T-cell (primary cell): ENCODE measurements around the gene KLF14. TPM values are rescaled to one million over a fixed set of nuclear protein-coding genes. Genes with fewer than 3 reads are reported as not detected.

Source experiments
- ATAC-seq, 4 experiments: fragments of 200-7000 bp in 3 of 4; fragments of 150-1000 bp in 1 of 4; cut with Tn5 transposase; replicated peaks in 1 of 4; 1 replicate in 3 of 4; 2 replicates in 1 of 4; pipeline ENCODE4 v1.10.0; 2021; ENCODE audit warnings: moderate library complexity in 3 of 4, mild to moderate bottlenecking in 2 of 4, moderate number of reproducible peaks in 1 of 4
- CTCF ChIA-PET, 2 donors: fragments of 300-600 bp; sonication (Branson Sonifier 250); formaldehyde crosslinking; loops; one replicate each; lab custom pipeline; 2022; ENCODE audit warnings: antibody characterized with exemption in 2 of 2; lab: Charles Lee
- POLR2A ChIA-PET, 2 donors: fragments of 300-600 bp; sonication (Branson Sonifier 250); formaldehyde crosslinking; loops; one replicate each; lab custom pipeline; 2022; ENCODE audit warnings: antibody characterized with exemption in 2 of 2; lab: Charles Lee
- DNase-seq, 35 experiments: peaks; one replicate each; pipeline versions ENCODE4 v3.0.0 to v3.0.0-alpha.2; 2013 to 2023
- H3K27ac ChIP-seq: one replicate; pipeline ENCODE4 v1.5.1; 2013; ENCODE audit warnings: low read length
- H3K27me3 ChIP-seq, 2 experiments: replicated peaks in 1 of 2; 1 replicate in 1 of 2; 2 replicates in 1 of 2; pipeline versions ENCODE4 v1.6.1 to v1.7.0; 2013; ENCODE audit warnings: low read length in 1 of 2, mixed read lengths in 1 of 2; ENCODE audit not compliant: control insufficient read depth in 2 of 2, insufficient read depth in 2 of 2; ENCODE audit errors: extremely low read depth in 1 of 2
- H3K36me3 ChIP-seq, 2 donors: 1 replicate in 1 of 2; 2 replicates in 1 of 2; pipeline versions ENCODE4 v1.6.1 to v1.7.0; 2013; ENCODE audit warnings: low read length in 1 of 2; ENCODE audit not compliant: control insufficient read depth in 2 of 2, insufficient read depth in 1 of 2; ENCODE audit errors: extremely low read depth in 1 of 2
- H3K4me1 ChIP-seq, 2 experiments: 1 replicate in 1 of 2; 2 replicates in 1 of 2; pipeline versions ENCODE4 v1.6.1 to v1.7.0; 2013; ENCODE audit warnings: low read length in 2 of 2, mixed read lengths in 1 of 2; ENCODE audit not compliant: insufficient read depth in 2 of 2, control insufficient read depth in 1 of 2; ENCODE audit errors: extremely low read depth in 1 of 2
- H3K4me3 ChIP-seq, 2 donors: 1 replicate in 1 of 2; 2 replicates in 1 of 2; pipeline versions ENCODE4 v1.5.1 to v1.7.0; 2013; ENCODE audit warnings: mild to moderate bottlenecking in 2 of 2, low read length in 1 of 2, moderate library complexity in 1 of 2; ENCODE audit not compliant: control insufficient read depth in 1 of 2; ENCODE audit errors: extremely low read depth in 1 of 2
- H3K9me3 ChIP-seq: 2 replicates; pipeline ENCODE4 v1.7.0; 2013
- H3K27ac Mint-ChIP-seq, 2 donors: one replicate each; pipeline ENCODE4 v1.8.0; 2020 to 2021; ENCODE audit warnings: mild to moderate bottlenecking in 2 of 2, mixed read lengths in 2 of 2
- H3K27me3 Mint-ChIP-seq, 2 donors: one replicate each; pipeline ENCODE4 v1.8.0; 2021 to 2022; ENCODE audit warnings: mixed read lengths in 2 of 2
- H3K36me3 Mint-ChIP-seq: one replicate; pipeline ENCODE4 v1.8.0; 2021; ENCODE audit warnings: mixed read lengths
- H3K4me1 Mint-ChIP-seq, 3 donors: one replicate each; pipeline ENCODE4 v1.8.0; 2020 to 2022; ENCODE audit warnings: mixed read lengths in 3 of 3, mild to moderate bottlenecking in 1 of 3
- H3K4me3 Mint-ChIP-seq, 3 donors: one replicate each; pipeline ENCODE4 v1.8.0; 2020 to 2022; ENCODE audit warnings: mild to moderate bottlenecking in 3 of 3, mixed read lengths in 3 of 3, moderate library complexity in 3 of 3
- H3K9me3 Mint-ChIP-seq, 3 donors: one replicate each; pipeline ENCODE4 v1.8.0; 2020 to 2022; ENCODE audit warnings: mixed read lengths in 3 of 3
- WGBS: methylation state at CpG from one replicate; pipeline ENCODE4 v1.1.5; 2013; ENCODE audit warnings: missing lambda C conversion rate; ENCODE audit not compliant: insufficient coverage; 5-methylcytosine and 5-hydroxymethylcytosine counted together
- total RNA-seq, 35 experiments: library from RNA in 6 of 35; stranded (reverse) in 6 of 35; fragments of 120-200 nt in 1 of 35; gene quantifications; one replicate each; pipeline versions ENCODE4 v1.2.1 to v1.2.4 and lab custom pipeline; 2013 to 2026

KLF14 gene
- total RNA-seq, 5 donors from 2014 or later (not counting 1 experiment from before 2014, with no cell fraction given), result not detected

DNA sequence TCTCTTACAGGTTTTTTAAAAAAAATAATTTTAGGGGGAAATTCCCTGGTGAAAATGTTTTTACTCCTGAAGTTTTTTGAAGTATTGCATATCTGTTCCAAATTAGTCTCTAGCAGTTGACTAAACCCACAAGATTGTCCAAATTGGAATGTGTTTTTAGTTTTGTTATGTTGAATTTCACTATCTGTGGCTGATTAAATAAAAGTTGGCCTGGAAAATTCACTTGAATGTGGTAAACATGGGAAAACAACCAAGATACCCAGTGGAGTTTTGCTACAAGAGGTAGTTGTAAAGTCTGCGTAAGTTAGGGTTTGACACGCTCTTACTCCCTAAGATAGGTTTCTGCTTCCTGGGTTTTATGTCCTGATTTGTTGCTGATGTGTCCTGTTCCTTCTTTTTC lies 51.0 kb downstream of the KLF14 start:
- DNase-seq (no peak), ATAC-seq (no peak)
- no peak overlapping the region for H3K4me3 Mint-ChIP-seq
- H3K36me3 ChIP-seq, result no peaks in the 10 kb centered on the region
- H3K27ac Mint-ChIP-seq, result no peak overlapping the region
- POLR2A ChIA-PET, result no interaction called here
- no peak overlapping the region for H3K4me3 ChIP-seq
- WGBS, result no CpG with 5 or more reads among the region's 2 CpGs
- CTCF ChIA-PET, result no interaction called here
- H3K27ac ChIP-seq, result no peak overlapping the region
- no peaks in the 10 kb centered on the region for H3K4me1 Mint-ChIP-seq
- no peaks in the 10 kb centered on the region for H3K4me1 ChIP-seq
- H3K27me3 Mint-ChIP-seq, result peaks cover 5 to 9% of the 10 kb centered on the region in 2 donors
- H3K9me3 Mint-ChIP-seq, result no peaks in the 10 kb centered on the region
- H3K9me3 ChIP-seq, result no peaks in the 10 kb centered on the region
- H3K27me3 ChIP-seq, result no peaks in the 10 kb centered on the region
- no peaks in the 10 kb centered on the region for H3K36me3 Mint-ChIP-seq

Other genes starting within 250 kb of the KLF14 start
- 1 to 10 TPM; 3.1 to 8.2 (median 5.6) TPM for gene MEST, start 242.1 kb downstream of the KLF14 start, total RNA-seq
- 10 to 100 TPM in 1 of 5 donors, 1 to 10 TPM in 4; 7.7 to 10.4 (median 8.5) TPM for gene COPG2, start 65.5 kb downstream of the KLF14 start, total RNA-seq
- gene TSGA13, start 47.7 kb downstream of the KLF14 start, total RNA-seq, result not detected